Ishikawa (cell line): ENCODE results near the gene TTC32.

Source experiments
- EGR1 ChIP-seq: IDR thresholded peaks from 2 replicates; pipeline ENCODE4 v1.6.1; 2012
- EP300 ChIP-seq: IDR thresholded peaks from 2 replicates; pipeline ENCODE4 v1.6.1; 2012; ENCODE audit warnings: borderline replicate concordance
- RAD21 ChIP-seq: IDR thresholded peaks from 2 replicates; pipeline ENCODE4 v1.6.1; 2012; ENCODE audit warnings: low read depth
- TF ChIP-seq, protein P1 (sequence below): IDR thresholded peaks from 2 replicates; pipeline ENCODE4 v1.6.1; 2012

DNA sequence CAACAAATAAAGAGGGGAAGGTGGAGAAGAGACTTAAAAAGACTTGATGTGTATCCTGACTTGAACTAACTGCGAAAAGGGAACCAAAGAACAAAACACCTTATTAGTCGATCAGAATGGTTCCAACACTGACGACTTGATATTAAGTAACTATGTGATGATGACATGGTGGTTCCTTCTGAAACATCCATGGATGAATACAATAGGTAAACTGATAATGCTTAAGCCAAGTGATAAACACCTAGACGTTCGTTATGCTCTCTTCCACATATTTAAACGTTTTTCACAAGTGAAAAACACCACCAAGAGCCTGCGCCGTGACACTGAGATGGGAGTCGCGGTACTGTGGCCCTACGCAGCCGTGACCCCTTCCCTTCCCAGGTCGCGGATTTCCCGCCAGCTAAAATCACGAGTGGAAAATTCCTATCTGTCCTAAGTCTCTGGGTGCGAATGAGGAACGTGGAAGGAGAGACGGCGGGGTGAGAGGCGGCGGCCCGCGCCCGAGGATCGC is 797 bp downstream of the TTC32 start:
- TF ChIP-seq EP300 (no peak), RAD21 (no peak), EGR1 (no peak)
- TF ChIP-seq, protein P1, sequence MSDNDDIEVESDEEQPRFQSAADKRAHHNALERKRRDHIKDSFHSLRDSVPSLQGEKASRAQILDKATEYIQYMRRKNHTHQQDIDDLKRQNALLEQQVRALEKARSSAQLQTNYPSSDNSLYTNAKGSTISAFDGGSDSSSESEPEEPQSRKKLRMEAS = no peak
